GM21423 (cell line): ENCODE results near the gene AJM1.

Source experiments
- ATAC-seq: cut with Tn5 transposase; IDR thresholded peaks from one replicate; pipeline ENCODE4 v1.9.1; 2021; ENCODE audit warnings: mild to moderate bottlenecking, moderate library complexity; ENCODE audit not compliant: unreplicated experiment

Gene AJM1

DNA sequence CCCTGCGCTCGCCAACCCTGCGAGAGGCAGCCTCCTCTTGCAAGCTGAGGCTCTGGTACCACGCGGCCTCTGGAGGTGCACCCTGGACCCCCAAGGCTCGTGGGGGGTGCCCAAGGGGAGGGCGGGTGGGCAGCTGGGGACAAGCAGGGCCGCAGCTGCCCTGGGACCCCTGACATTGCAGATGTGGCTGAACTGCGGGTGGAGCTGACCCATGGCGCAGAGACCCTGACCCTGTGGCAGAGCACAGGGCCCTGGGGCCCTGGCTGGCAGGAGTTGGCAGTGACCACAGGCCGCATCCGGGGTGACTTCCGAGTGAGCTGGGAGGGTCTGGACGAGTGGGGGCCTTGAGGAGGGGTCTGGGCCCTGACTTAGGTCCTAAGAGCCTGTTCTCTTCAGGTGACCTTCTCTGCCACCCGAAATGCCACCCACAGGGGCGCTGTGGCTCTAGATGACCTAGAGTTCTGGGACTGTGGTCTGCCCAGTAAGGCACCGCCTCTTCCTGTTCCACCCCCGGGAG, 11.4 kb downstream of the AJM1 start:
- ATAC-seq, result no peak

DNA sequence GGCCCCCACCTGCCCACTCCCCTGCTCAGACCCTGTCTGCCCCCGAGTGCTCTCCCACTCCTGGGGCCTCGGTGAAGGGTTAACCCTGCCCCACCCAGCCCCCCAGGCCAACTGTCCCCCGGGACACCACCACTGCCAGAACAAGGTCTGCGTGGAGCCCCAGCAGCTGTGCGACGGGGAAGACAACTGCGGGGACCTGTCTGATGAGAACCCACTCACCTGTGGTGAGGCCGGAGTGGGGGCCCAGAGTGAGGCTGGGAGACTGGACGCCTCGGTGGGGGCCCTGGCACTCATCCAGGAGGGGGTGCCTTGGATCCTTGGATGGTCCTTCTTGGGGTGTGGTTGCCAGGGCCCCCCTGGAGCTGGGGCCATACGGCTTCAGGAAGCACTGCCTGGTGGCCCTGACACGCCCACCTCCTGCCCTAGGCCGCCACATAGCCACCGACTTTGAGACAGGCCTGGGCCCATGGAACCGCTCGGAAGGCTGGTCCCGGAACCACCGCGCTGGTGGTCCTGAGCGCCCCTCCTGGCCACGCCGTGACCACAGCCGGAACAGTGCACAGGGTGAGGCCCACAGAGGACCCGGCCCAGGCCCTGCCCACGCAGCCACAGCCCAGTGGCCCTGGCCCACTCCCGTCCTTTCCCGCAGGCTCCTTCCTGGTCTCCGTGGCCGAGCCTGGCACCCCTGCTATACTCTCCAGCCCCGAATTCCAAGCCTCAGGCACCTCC, 12.0 kb downstream of the AJM1 start:
- ATAC-seq, result no peak

- no peak for ATAC-seq
Observed at GRCh38 chr9:136854842-136855460, 12.7 kb downstream of the AJM1 start.

- ATAC-seq, result no peak
Observed at GRCh38 chr9:136855461-136856078, 13.3 kb downstream of the AJM1 start.

- no peak for ATAC-seq
Observed at GRCh38 chr9:136856079-136856476, 13.8 kb downstream of the AJM1 start.

GRCh38 chr9:136856541-136857141, 14.4 kb downstream of the AJM1 start:
- ATAC-seq, result no peak

DNA sequence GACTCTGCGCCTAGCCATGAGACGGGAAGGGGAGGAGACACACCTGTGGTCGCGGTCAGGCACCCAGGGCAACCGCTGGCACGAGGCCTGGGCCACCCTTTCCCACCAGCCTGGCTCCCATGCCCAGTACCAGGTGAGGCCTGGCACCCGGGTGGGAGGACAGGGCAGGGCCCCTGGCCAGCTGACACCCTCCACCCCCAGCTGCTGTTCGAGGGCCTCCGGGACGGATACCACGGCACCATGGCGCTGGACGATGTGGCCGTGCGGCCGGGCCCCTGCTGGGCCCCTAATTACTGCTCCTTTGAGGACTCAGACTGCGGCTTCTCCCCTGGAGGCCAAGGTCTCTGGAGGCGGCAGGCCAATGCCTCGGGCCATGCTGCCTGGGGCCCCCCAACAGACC, 14.9 kb downstream of the AJM1 start:
- ATAC-seq, result no peak

- ATAC-seq, result no peak
Observed at GRCh38 chr9:136857581-136858412, 15.5 kb downstream of the AJM1 start.

DNA sequence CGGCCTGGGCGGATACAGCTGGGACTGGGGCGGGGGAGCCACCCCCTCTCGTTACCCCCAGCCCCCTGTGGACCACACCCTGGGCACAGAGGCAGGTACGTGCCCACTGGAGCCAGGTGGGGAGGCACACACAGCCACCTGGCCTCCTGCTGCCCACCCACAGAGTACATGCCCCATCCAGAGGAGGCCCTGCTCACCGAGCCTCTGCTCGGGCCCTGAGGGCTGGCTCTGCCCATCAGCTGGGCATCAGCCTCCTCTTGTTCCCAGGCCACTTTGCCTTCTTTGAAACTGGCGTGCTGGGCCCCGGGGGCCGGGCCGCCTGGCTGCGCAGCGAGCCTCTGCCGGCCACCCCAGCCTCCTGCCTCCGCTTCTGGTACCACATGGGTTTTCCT, 16.2 kb downstream of the AJM1 start:
- no peak for ATAC-seq

GRCh38 chr9:136858844-136859757, 16.8 kb downstream of the AJM1 start:
- ATAC-seq, result no peak

- ATAC-seq, result no peak
Observed at GRCh38 chr9:136860529-136860928, 18.3 kb downstream of the AJM1 start.

DNA sequence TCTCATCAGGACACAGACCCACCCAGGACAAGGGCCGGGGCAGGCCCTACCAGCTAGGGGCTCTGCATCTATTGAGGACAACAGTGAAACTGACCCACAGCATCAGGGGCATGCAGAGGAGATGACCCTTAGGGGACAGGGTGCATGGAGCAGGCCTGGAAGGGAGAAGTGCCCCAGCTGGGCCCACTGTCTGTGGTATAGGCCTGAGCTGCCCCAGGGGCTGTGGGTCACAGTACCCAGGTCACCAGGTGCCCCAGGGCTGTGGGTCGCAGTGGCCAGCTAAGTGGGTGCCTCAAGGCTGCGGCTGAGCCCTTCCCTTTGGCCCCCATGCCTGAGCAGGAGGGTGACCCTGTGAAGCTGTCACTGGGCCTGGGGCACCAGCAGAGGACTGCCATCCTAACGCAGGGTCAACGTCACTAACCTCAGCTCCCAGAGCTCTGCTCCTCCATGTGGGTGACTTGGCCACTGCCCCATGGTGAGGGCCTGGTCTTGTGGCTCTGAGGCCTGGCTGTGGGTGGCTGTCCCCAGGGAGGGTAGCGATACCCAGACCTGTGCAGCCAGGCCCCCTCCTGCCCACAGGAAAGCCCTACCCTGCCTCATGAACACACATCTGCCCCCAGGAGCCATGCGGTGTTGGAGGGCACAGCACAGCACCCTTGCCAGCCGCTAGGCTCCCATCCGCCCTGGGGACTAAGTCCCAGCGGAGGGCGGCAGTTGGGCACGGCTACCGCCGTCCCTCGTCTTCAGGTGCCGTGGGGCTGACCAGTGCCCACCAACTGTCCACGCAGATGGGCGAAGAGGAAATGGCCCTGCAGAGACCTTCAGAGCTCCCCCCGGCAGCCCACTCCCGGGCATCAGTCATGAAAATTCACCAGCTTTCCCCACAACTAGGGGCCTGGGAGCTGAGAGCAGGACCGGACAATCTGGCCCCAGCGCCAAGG, 18.9 kb downstream of the AJM1 start:
- no peak for ATAC-seq

GRCh38 chr9:136861874-136862457, 19.7 kb downstream of the AJM1 start:
- ATAC-seq, result no peak

DNA sequence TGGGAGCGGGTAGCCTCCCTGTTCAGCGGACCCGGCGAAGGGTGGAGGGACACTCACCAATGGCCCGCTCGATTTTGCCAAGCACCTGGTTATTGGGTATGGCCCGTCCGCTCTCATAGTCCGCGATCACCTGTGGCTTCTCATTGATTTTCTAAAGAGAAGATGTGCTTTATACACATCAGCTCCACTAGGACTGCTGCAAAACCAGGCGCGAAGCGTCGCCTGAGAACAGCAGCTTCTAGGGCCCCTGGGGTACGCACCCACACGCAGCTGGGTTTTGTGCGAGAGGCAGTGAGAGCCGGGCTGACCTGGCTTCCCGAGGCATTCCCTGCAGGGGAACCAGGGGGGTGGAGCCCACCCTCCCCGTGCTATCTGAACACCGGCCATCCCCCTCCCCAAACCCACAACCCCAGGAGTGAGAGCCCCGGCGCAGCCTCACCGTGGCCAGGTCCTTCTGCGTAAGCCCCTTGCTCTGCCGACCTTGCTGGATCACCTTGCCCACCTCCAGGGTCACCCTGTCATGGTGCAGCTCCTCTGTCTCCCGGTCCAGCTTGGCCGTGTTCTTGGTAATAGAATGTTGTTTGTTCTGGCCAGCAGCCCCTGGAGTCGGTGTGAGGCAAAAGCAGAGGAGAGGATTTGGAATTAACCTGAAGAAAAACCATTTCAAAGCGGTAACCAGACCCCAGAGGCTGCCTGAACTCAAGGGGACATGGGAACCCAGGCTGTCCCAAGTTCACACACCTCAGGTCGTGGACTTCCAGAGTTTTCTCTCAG, 20.8 kb downstream of the AJM1 start:
- no peak for ATAC-seq

DNA sequence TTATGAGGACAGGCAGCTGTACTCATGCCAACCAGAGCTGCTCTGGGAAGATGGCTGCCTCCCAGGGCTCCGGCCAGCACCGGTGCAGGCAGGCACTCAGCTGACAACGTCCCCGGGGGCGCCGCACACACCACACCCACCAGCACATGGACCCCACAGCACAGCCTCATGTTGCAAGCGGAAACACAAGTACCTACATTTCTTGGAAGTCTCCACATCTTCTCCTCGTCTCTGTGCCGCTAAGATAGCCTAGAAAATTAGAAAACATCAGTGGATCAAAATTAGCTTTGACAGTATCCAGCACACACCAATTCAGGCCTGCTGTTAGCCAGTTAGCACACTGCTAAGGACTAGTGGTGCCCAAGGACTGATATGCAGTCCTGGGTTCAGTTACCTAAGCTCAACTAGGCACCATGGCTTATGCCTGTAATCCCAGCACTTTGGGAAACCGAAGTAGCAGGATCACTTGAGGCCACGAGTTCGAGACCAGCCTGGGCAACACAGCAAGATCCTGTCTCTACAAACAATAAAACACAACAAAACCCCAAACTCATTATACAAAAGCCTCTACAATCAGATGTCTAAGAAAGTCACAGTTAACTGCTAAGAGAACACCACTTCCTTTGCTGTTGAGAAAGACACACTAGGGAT, 21.5 kb downstream of the AJM1 start:
- no peak for ATAC-seq

DNA sequence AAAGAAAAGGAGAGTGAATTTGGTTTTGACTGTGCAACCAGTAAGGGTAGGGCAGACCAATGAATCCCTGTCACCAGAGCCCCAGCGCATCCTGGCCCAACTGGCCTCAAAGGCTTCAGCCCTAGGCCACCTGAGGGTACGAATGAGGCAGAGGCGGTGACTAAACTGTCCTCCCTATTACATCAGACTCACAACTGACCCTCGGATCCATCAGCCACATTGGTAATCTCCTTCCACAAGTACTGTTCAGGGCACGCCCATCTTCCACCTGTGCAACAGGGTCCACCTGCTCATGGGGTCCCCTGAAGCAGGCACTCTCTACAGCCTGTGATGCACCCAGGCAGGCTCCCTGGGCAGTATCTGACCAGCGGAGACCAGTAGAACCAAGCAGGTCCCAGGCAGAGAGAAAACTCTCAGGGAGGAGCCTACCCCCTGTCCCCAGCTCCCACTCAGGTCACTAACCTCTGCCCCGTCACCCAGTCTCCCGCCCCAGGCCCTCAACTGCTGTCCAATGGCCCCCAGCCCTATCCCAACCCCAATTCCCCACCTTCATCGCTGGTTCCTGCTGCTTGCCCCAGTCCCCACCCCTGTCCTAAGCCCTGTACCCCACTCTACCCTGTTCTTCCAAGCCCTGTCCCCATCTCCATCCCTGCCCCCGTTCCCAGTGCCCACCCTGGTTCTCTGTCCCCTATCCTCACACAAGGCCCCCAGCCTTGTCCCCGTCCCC, 22.9 kb downstream of the AJM1 start:
- no peak for ATAC-seq

- ATAC-seq, result no peak
Observed at GRCh38 chr9:136865768-136866103, 23.5 kb downstream of the AJM1 start.
